Activated CD4-positive, alpha-beta T cell treated with anti-CD3 and anti-CD28 coated beads, Interleukin-2, amount 50 U/mL, for 1 hour (primary cell): ENCODE data around the gene WBP2NL.
A peak's percentile ranks its signal among the peaks of the same experiment; 100 is the strongest.

ENCODE experiments used
- DNase-seq: peaks from one replicate; pipeline ENCODE4 v3.0.0-alpha.2; 2020

WBP2NL gene

GRCh38 chr22:42074132-42074811, 75.7 kb downstream of the WBP2NL start, which contains the start of gene PHETA2:
Gene PHETA2, plus strand, starts transcription at chr22:42074248. Its CDS starts 3,046 bp downstream, at chr22:42077294.
- peak; percentile 53 for DNase-seq

GRCh38 chr22:42074846-42075676, 76.5 kb downstream of the WBP2NL start:
- DNase-seq, result no peak

DNA sequence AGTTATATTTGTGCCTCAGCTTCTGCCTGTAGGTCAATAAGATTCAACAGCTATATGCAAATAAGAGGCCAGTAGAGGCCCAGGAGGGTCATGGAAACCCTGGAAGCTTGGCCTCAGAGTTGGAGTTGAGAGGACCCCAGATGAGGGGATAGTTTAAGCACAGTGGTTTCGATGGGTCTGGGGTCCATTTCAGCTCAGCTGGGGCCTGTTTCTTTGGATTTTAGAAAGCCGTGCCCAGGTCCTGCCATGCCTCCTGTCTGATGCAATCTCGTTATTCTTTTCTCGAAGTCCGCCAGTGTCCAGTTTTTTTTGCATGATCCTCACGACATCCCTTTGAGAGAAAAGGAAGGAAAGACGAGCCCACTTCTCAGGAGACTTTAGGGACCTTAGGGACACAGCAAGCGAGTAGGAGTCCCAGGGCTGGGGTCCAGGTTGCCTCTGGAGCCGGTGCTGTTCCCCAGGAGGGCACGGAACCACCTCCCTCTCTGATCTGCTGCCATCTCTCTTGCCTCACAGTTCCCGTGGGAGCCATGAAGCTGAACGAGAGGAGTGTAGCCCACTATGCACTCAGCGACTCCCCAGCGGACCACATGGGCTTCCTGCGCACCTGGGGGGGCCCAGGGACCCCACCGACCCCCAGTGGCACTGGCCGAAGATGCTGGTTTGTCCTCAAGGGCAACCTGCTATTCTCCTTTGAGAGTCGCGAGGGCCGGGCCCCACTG, 78.3 kb downstream of the WBP2NL start:
- DNase-seq, result no peak

GRCh38 chr22:42077486-42078125, 79.0 kb downstream of the WBP2NL start:
- no peak for DNase-seq
